GM12878 (cell line): ENCODE measurements around the gene ATP8B1. TPM values are rescaled to one million over a fixed set of nuclear protein-coding genes. Genes with fewer than 3 reads are reported as not detected.
"Not testable (repeated sequence)": the region's sequence is repeated elsewhere in the genome, so short reads cannot be mapped to it uniquely, and the experiment has no call there.

Source experiments
- ATAC-seq: fragments of 200-7000 bp; cut with Tn5 transposase; 3 replicates; pipeline ENCODE4 v1.9.1; 2020; ENCODE audit warnings: mild to moderate bottlenecking, moderate library complexity
- BruUV-seq: library from RNA; stranded (reverse); fragments of 400-500 nt; replicated peaks from 2 replicates; lab custom pipeline; 2021; lab: Mats Ljungman, UMichigan
- CTCF ChIA-PET: fragments of 300-600 bp; sonication (Branson Sonifier 250); formaldehyde crosslinking; extraction: SDS; loops from one replicate; lab custom pipeline; 2021; ENCODE audit warnings: inconsistent platforms; lab: Yijun Ruan, JAX
- POLR2A ChIA-PET: fragments of 350-600 bp; formaldehyde crosslinking; extraction: SDS; loops from one replicate; lab custom pipeline; 2021; ENCODE audit warnings: inconsistent platforms; lab: Charles Lee
- RAD21 ChIA-PET: fragments of 300-600 bp; sonication (Branson Sonifier 250); formaldehyde crosslinking; loops from one replicate; lab custom pipeline; 2023; ENCODE audit warnings: antibody characterized with exemption; ENCODE audit not compliant: unreplicated experiment; lab: Charles Lee
- SMC1A ChIA-PET: fragments of 300-600 bp; sonication (Branson Sonifier 250); formaldehyde crosslinking; loops from one replicate; lab custom pipeline; 2023; ENCODE audit not compliant: unreplicated experiment, uncharacterized antibody; lab: Charles Lee
- DNase-seq: peaks from one replicate; pipeline ENCODE4 v3.0.0-alpha.2; 2011; ENCODE audit warnings: low read depth, low spot score
- FAIRE-seq: peaks from 3 replicates; lab custom pipeline; 2011; peaks lifted over from hg19 to GRCh38; lab: Jason Lieb, UNC
- H2AFZ ChIP-seq: 2 replicates; pipeline ENCODE4 v1.6.0; 2011; ENCODE audit warnings: low read depth, low read length, control low read depth; ENCODE audit not compliant: control insufficient read depth
- H3K27ac ChIP-seq: 2 replicates; pipeline ENCODE4 v1.5.1; 2011; ENCODE audit warnings: control low read depth; ENCODE audit not compliant: control insufficient read depth, insufficient read depth
- H3K27me3 ChIP-seq, 2 experiments: replicated peaks in 1 of 2; 2 replicates each; pipeline versions ENCODE4 v1.6.0 to v1.6.1; 2011; ENCODE audit warnings: low read length in 1 of 2; ENCODE audit not compliant: control insufficient read depth in 2 of 2, insufficient read depth in 2 of 2
- H3K36me3 ChIP-seq, 2 experiments: 2 replicates each; pipeline ENCODE4 v1.5.1; 2011; ENCODE audit warnings: low read length in 1 of 2; ENCODE audit not compliant: control insufficient read depth in 2 of 2, insufficient read depth in 2 of 2
- H3K4me1 ChIP-seq: 2 replicates; pipeline ENCODE4 v1.6.1; 2011; ENCODE audit warnings: mild to moderate bottlenecking, low read length, moderate library complexity, mixed read lengths; ENCODE audit not compliant: control insufficient read depth, insufficient read depth
- H3K4me2 ChIP-seq: 2 replicates; pipeline ENCODE4 v1.6.0; 2011; ENCODE audit warnings: control low read depth; ENCODE audit not compliant: control insufficient read depth, insufficient read depth
- H3K4me3 ChIP-seq: fragments of 200-600 bp; sonication (generic); 2 replicates; pipeline ENCODE4 v1.5.1; 2016
- H3K79me2 ChIP-seq: 2 replicates; pipeline ENCODE4 v1.6.0; 2011; ENCODE audit warnings: low read length; ENCODE audit not compliant: control insufficient read depth, insufficient read depth
- H3K9ac ChIP-seq: 2 replicates; pipeline ENCODE4 v1.8.0; 2011; ENCODE audit warnings: low read length, control low read depth, mixed read lengths; ENCODE audit not compliant: control insufficient read depth, insufficient read depth
- H3K9me3 ChIP-seq: replicated peaks from 3 replicates; pipeline ENCODE4 v1.5.1; 2011; ENCODE audit warnings: mild to moderate bottlenecking, low read length; ENCODE audit not compliant: control insufficient read depth, insufficient read depth
- H4K20me1 ChIP-seq: 2 replicates; pipeline ENCODE4 v1.6.0; 2011; ENCODE audit not compliant: control insufficient read depth, insufficient read depth
- BHLHE40 ChIP-seq, 2 experiments: fragments of 450-650 bp in 1 of 2; IDR thresholded peaks; 2 replicates each; pipeline ENCODE4 v1.6.1; 2011 to 2017; ENCODE audit warnings: low read depth in 2 of 2, borderline replicate concordance in 1 of 2, improper control_type of control experiment in 1 of 2, low read length in 1 of 2, mild to moderate bottlenecking in 1 of 2
- HDAC6 ChIP-seq: fragments of 200-600 bp; sonication (generic); IDR thresholded peaks from one replicate; pipeline ENCODE4 v1.8.0; 2017; ENCODE audit warnings: antibody characterized with exemption; ENCODE audit not compliant: unreplicated experiment
- SMAD1 ChIP-seq: fragments of 450-650 bp; IDR thresholded peaks from 2 replicates; pipeline ENCODE4 v1.6.1; 2018; ENCODE audit warnings: mild to moderate bottlenecking, low read depth; ENCODE audit not compliant: partially characterized antibody
- SMAD5 ChIP-seq: IDR thresholded peaks from 2 replicates; pipeline ENCODE4 v1.6.1; 2016; ENCODE audit warnings: antibody characterized with exemption, low read depth
- WGBS: methylation state at CpG from one replicate; pipeline ENCODE4 v1.1.6; 2016; ENCODE audit warnings: low lambda C conversion rate; ENCODE audit not compliant: insufficient replicate concordance, insufficient coverage; ENCODE audit errors: missing lambda C conversion rate; 5-methylcytosine and 5-hydroxymethylcytosine counted together
- in situ Hi-C: fragments of 300-500 bp; cut with MboI; formaldehyde crosslinking; loops from 9 replicates; pipeline ENCODE4 v1.14.3; 2018; ENCODE audit warnings: mixed read lengths
- intact Hi-C: fragments of 100-400 bp; cut with micrococcal nuclease; formaldehyde crosslinking; loops from one replicate; pipeline ENCODE4 v1.14.2; 2022; ENCODE audit not compliant: unreplicated experiment
- polyA plus RNA-seq, 11 experiments: library from polyadenylated mRNA; depleted of rRNA in 4 of 11; unstranded in 6 of 11; stranded (reverse) in 5 of 11; fragments of >200 nt; fragmentation: Nextera tagmentation in 4 of 11; fragmentation: Illumina TruSeq in 1 of 11; extraction: Ambion mirVana in 4 of 11; extraction: Trizol in 1 of 11; gene quantifications; 1 replicate in 1 of 11; 2 replicates in 10 of 11; pipeline versions ENCODE4 v1.2.1 to v1.2.3, GENCODE V29; 2011 to 2016; ENCODE audit warnings: inconsistent platforms in 2 of 11, missing spikeins in 2 of 11, low read depth in 1 of 11
- total RNA-seq, 4 experiments: library from RNA; depleted of rRNA in 3 of 4; stranded (reverse); fragments of >200 nt in 3 of 4; fragmentation: Illumina TruSeq in 1 of 4; extraction: Trizol in 1 of 4; gene quantifications; 2 replicates each; pipeline versions ENCODE4 v1.2.1 to v1.2.3, GENCODE V29; 2013 to 2021

The ATP8B1 gene
- total and polyA plus RNA-seq, 10 of the 15 experiments (the other 5 are each of a cell fraction or from before 2014, with no cell fraction given), result 0.03 to 0.37 (median 0.11) TPM

DNA sequence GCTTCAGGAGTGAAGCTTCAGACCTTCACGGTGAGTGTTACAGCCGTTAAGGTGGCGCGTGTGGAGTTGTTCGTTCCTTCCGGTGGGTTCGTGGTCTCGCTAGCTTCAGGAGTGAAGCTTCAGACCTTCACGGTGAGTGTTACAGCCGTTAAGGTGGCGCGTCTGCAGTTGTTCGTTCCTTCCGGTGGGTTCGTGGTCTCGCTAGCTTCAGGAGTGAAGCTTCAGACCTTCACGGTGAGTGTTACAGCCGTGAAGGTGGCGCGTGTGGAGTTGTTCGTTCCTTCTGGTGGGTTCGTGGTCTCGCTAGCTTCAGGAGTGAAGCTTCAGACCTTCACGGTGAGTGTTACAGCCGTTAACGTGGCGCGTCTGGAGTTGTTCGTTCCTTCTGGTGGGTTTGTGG lies 160.7 kb downstream of the ATP8B1 start:
- H3K27ac ChIP-seq, BruUV-seq, intact Hi-C loops, SMC1A ChIA-PET, H3K79me2 ChIP-seq, DNase-seq, H2AFZ ChIP-seq, H3K4me1 ChIP-seq, ATAC-seq, H3K27me3 ChIP-seq, RAD21 ChIA-PET, H3K4me3 ChIP-seq, H3K9me3 ChIP-seq, FAIRE-seq, H3K4me2 ChIP-seq, H3K9ac ChIP-seq, H4K20me1 ChIP-seq, H3K36me3 ChIP-seq: not testable (repeated sequence)
- CTCF ChIA-PET, result interaction anchor here (1.0 kb wide), 1 partner anchor 219 kb away, joined by 7 read pairs; no protein-coding TSS in a partner anchor
- WGBS, result 97% methylated on average over 27 of the region's 29 CpGs
- in situ Hi-C loops, result loop anchor here (25.0 kb wide), 1 partner anchor 195 kb away; no protein-coding TSS in a partner anchor
- POLR2A ChIA-PET, result interaction anchor here (0.6 kb wide), 1 partner anchor 20 kb away, joined by 11 read pairs; no protein-coding TSS in a partner anchor

DNA sequence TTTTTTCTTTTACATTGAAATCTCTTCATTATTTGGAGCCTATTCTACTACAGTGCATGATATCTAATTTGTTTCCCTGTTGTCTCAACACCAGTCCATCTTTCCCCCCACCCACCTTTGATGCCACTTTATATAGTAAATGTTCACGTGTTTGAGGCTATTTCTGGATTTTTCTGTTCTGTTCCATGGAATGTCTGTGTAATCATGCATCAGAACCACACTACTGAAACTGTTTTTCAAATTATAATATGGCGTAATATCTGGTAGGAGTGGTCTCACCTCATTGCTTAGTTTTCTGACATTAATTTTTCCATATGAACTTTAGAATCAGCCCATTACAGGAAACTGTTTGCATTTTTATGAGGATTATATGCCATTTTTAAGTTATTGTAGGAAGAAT lies 162.4 kb downstream of the ATP8B1 start:
- ChIA-PET RAD21 (no interaction called here), SMC1A (no interaction called here), CTCF (no interaction called here), POLR2A (no interaction called here)
- Histone ChIP-seq H3K4me2 (no peak overlapping the region), H3K27me3 (no peaks in the 10 kb centered on the region), H3K4me3 (no peak overlapping the region), H3K9me3 (no peaks in the 10 kb centered on the region; the same call in 2 of the 3 replicates), H3K27ac (no peak overlapping the region)
- no TSS peak for BruUV-seq
- ATAC-seq, result no peak
- WGBS, result 48% methylated on average over 2 of the region's 2 CpGs
- DNase-seq, result no peak
- TF ChIP-seq SMAD1 (no peak), BHLHE40 (IDR thresholded peaks at IDR 0.05; ENCODE audit: borderline replicate concordance in 1 of 2, low read depth in 2 of 2, low read length in 1 of 2) (no peak), SMAD5 (no peak), HDAC6 (no peak)
- TF ChIP-seq, all 136 proteins: peak for 0
- intact Hi-C loops (no loop called here), in situ Hi-C loops (loop anchor here (25.0 kb wide), 1 partner anchor 197 kb away; no protein-coding TSS in a partner anchor)
- Histone ChIP-seq H3K4me1 (no peaks in the 10 kb centered on the region), H3K79me2 (no peaks in the 10 kb centered on the region), H4K20me1 (no peaks in the 10 kb centered on the region), H3K36me3 (no peaks in the 10 kb centered on the region; a peak in 1 of 4 replicates), H2AFZ (no peak overlapping the region), H3K9ac (no peak overlapping the region)
- no peak for FAIRE-seq
